Measurements from ENCODE around the gene SFXN5. TPM values are rescaled to one million over a fixed set of nuclear protein-coding genes. Genes with fewer than 3 reads are reported as not detected.

SFXN5 gene
- total and polyA plus RNA-seq, 2 of the 4 experiments (the other 2 are of a cell fraction), result 8.6 to 17.0 TPM

GRCh38 chr2:72925328-72925943, 146.1 kb downstream of the SFXN5 start:
- Histone ChIP-seq H3K4ac (ENCODE audit: low read depth, low read length) (no peak overlapping the region), H4K20me1 (ENCODE audit: insufficient read depth, low read length) (peaks cover 18% of the 10 kb centered on the region; the same call in 1 of the 2 replicates), H3K23ac (ENCODE audit: low read depth, low read length) (no peak overlapping the region; the same call in 1 of the 2 replicates), H2AK5ac (ENCODE audit: low read depth, low read length) (no peak overlapping the region), H3K56ac (ENCODE audit: extremely low read depth, insufficient read depth, low read length) (no peak overlapping the region), H3K36me3 (ENCODE audit: control insufficient read depth, insufficient read depth, low read length) (no peaks in the 10 kb centered on the region), H3K79me1 (ENCODE audit: low read depth in 1 of 2, low read length in 2 of 2) (no peaks in the 10 kb centered on the region), H3K4me3 (ENCODE audit: insufficient read depth, low read depth, low read length) (no peak overlapping the region), H4K91ac (ENCODE audit: insufficient read depth, low read depth, low read length) (no peak overlapping the region), H4K5ac (ENCODE audit: low read depth, low read length) (no peak overlapping the region), H3K14ac (replicated peaks; ENCODE audit: low read depth, low read length) (no peak overlapping the region), H3K9ac (ENCODE audit: low read depth, low read length) (no peak overlapping the region), H3K18ac (ENCODE audit: low read depth, low read length) (no peak overlapping the region), H2BK5ac (ENCODE audit: low read depth, low read length, poor library complexity, severe bottlenecking) (no peak overlapping the region), H3K27me3 (ENCODE audit: control insufficient read depth, insufficient read depth, low read length) (peaks cover 98% of the 10 kb centered on the region), H2BK15ac (ENCODE audit: low read depth, low read length) (no peak overlapping the region), H3K27ac (ENCODE audit: insufficient read depth, low read length) (no peak overlapping the region), H3K9me3 (ENCODE audit: control insufficient read depth, insufficient read depth, low read length) (peaks cover 24% of the 10 kb centered on the region), H4K8ac (ENCODE audit: low read depth in 2 of 2, low read length in 2 of 2) (no peak overlapping the region), H2BK120ac (ENCODE audit: low read depth, low read length) (no peak overlapping the region), H3K9me1 (ENCODE audit: insufficient read depth, low read length) (no peaks in the 10 kb centered on the region), H3K4me2 (ENCODE audit: low read depth, low read length) (no peak overlapping the region), H3K4me1 (ENCODE audit: control insufficient read depth, insufficient read depth, low read length) (no peaks in the 10 kb centered on the region), H2AFZ (replicated peaks; ENCODE audit: low read length, poor library complexity) (no peak overlapping the region), H2BK20ac (ENCODE audit: low read depth, low read length) (no peak overlapping the region), H2AK9ac (replicated peaks; ENCODE audit: low read depth, low read length, poor library complexity) (no peak overlapping the region)
- ChIA-PET CTCF (interaction anchor here (1.0 to 1.7 kb wide), 2 partner anchors 48 to 252 kb away, joined by 3 to 8 read pairs; no protein-coding TSS in a partner anchor), POLR2A (ENCODE audit: unreplicated experiment) (interaction anchor here (0.6 kb wide), 1 partner anchor 15 kb away, joined by 3 read pairs; no protein-coding TSS in a partner anchor)
- intact Hi-C loops (cut with micrococcal nuclease), result no loop called here
- TF ChIP-seq CHD1 (IDR thresholded peaks at IDR 0.05; ENCODE audit: low read depth, low read length), result no peak
- TF ChIP-seq POLR2A (IDR thresholded peaks at IDR 0.05; ENCODE audit: low read depth, low read length), result no peak
- no peak for TF ChIP-seq MAFK (IDR thresholded peaks at IDR 0.05; ENCODE audit: low read depth, low read length)
- TF ChIP-seq SMC3 (IDR thresholded peaks at IDR 0.05; ENCODE audit: low read depth, low read length), result no peak
- TF ChIP-seq FOS (IDR thresholded peaks at IDR 0.05; ENCODE audit: low read depth, low read length), result no peak
- TF ChIP-seq RCOR1 (IDR thresholded peaks at IDR 0.05; ENCODE audit: insufficient replicate concordance, low read length), result no peak
- TF ChIP-seq BHLHE40 (IDR thresholded peaks at IDR 0.05; ENCODE audit: low read depth, low read length), result no peak
- no peak for TF ChIP-seq MXI1 (IDR thresholded peaks at IDR 0.05; ENCODE audit: borderline replicate concordance, low read depth, low read length)
- TF ChIP-seq ELK1 (IDR thresholded peaks at IDR 0.05; ENCODE audit: borderline replicate concordance, low read depth, low read length), result no peak
- no peak for TF ChIP-seq CEBPB (IDR thresholded peaks at IDR 0.05; ENCODE audit: low read depth, low read length)
- BruUV-seq (replicated peaks), result no TSS peak
- no peak for ATAC-seq (ENCODE audit: low read depth)
- no CpG with 5 or more reads among the region's 26 CpGs for WGBS, 2 experiments (ENCODE audit: extremely low coverage in 2 of 2, insufficient read length in 1 of 2)
- in situ Hi-C loops (cut with MboI; ENCODE audit: low sequenced_read_pairs), result no loop called here
- no peak for DNase-seq
- dilution Hi-C loops (cut with HindIII; ENCODE audit: low sequenced_read_pairs, unreplicated experiment), result no loop called here

Measured in IMR-90 (cell line).